ENCODE results near the gene MILR1.

MILR1 gene

GRCh38 chr17:64498308-64499203, 49.6 kb downstream of the MILR1 start:
- Mint-ChIP-seq H3K9me3 (no peaks in the 10 kb centered on the region), H3K27ac (peak overlapping the region; percentile 99), H3K27me3 (ENCODE audit: low read depth) (no peaks in the 10 kb centered on the region), H3K4me1 (ENCODE audit: low read depth) (peaks cover 74% of the 10 kb centered on the region), H3K4me3 (peak overlapping the region; percentile 50), H3K36me3 (ENCODE audit: low read depth) (peaks cover 69% of the 10 kb centered on the region)

DNA sequence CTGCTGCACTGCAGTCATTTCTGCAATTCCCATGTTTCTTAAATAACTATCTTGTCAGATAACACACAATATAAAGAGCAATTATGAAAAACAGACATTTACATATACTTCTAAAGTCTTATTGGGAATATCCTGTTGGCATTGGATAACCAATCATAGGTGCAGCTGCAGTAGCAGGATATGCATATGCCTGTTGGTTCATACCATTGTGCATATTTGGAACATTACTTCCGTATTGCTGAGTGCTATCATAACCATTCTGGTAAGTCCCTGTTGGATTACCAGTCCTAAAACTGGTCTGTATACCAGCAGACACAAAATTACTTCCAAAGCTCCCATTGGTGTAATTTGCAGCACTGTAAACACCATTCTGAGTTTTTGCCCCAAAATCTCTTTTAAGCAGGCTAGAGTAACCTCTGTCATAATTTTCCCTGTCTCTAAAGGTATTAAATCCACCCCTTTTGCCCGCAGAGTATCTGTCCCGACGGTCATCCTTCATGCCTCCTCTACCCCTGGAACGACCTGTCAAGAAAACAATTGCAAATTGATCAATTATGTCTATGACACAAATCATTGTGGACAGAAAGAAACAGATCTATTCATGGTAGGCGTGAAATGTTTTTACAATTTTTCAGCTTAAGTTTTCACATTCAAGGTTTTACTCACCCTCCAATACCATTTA, 51.0 kb downstream of the MILR1 start:
- Mint-ChIP-seq H3K4me1 (ENCODE audit: low read depth) (peaks cover 76% of the 10 kb centered on the region), H3K27me3 (ENCODE audit: low read depth) (no peaks in the 10 kb centered on the region), H3K4me3 (no peak overlapping the region), H3K27ac (no peak overlapping the region), H3K9me3 (no peaks in the 10 kb centered on the region), H3K36me3 (ENCODE audit: low read depth) (peaks cover 77% of the 10 kb centered on the region)

DNA sequence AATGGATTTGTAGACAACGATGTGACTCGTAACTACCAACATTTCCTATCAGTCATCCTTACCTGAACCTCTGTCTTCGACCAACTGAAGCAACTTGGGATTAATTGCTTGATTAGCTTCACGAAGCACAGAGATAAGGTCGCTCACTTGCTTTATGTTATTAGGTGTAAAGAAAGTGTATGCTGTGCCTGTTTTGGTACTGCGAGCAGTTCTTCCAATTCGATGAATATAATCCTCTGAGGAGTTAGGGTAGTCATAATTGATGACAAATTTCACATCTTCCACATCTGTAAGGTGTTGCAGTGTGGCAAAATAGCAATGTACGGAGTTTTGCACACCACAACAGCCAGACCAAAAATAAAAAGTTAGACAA, 51.6 kb downstream of the MILR1 start:
- H3K36me3 Mint-ChIP-seq (ENCODE audit: low read depth), result peaks cover 82% of the 10 kb centered on the region
- no peak overlapping the region for H3K4me3 Mint-ChIP-seq

DNA sequence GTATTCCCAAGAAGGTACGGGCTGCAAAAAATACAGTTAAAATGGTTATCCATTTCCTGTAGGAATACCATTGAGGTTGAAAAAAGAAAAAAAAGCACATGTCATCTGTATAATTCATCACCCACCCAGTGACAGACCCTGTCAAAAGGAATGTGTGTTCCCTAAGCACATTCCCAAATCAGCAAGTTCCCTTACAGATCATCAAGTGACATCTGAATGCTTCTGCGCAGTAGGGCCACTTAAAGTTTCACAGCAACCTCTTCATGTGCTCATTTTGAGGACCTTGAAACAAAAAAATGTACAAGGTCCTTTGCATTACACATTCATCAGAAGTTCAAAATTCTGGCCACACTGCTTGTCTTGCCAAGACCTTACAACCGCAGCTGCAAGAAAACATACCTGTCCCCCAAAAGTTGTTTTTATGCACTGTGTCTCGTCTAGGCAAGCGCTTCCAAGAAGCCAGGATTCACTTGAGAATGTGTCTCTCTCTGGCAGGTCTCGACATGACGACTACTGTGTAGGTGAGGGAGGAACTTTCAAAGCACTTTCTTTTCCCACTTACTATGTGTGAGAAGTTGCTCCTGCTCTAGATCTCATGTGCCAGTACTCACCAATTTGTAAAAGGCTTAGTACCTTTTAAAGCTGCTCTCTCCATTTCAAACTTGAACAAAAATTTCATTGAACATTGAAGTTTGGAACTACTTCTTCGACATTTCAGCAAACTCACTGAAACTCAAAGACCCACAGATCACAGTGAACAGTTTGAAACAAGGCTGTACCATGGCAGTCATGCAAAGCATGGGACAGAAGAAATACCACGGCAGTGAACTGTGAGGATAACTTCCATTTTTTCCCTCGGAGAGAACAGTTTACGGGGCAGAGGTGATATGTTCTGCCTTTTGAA, 52.2 kb downstream of the MILR1 start:
- H3K4me3 Mint-ChIP-seq, result no peak overlapping the region
- H3K27ac Mint-ChIP-seq, result peak overlapping the region; percentile 29
- H3K36me3 Mint-ChIP-seq (ENCODE audit: low read depth), result peaks cover 84% of the 10 kb centered on the region
- H3K4me1 Mint-ChIP-seq (ENCODE audit: low read depth), result peaks cover 72% of the 10 kb centered on the region
- H3K9me3 Mint-ChIP-seq, result no peaks in the 10 kb centered on the region
- H3K27me3 Mint-ChIP-seq (ENCODE audit: low read depth), result no peaks in the 10 kb centered on the region

More for the DNA sequence above, 51.6 kb downstream of the MILR1 start:
- Mint-ChIP-seq H3K27me3 (ENCODE audit: low read depth) (no peaks in the 10 kb centered on the region), H3K27ac (peak overlapping the region; percentile 29), H3K4me1 (ENCODE audit: low read depth) (peaks cover 77% of the 10 kb centered on the region), H3K9me3 (no peaks in the 10 kb centered on the region)

GRCh38 chr17:64502021-64502420, 53.1 kb downstream of the MILR1 start:
- Mint-ChIP-seq H3K36me3 (ENCODE audit: low read depth) (peaks cover 76% of the 10 kb centered on the region), H3K4me1 (ENCODE audit: low read depth) (peaks cover 65% of the 10 kb centered on the region), H3K9me3 (no peaks in the 10 kb centered on the region), H3K27me3 (ENCODE audit: low read depth) (no peaks in the 10 kb centered on the region), H3K27ac (peak overlapping the region; percentile 50), H3K4me3 (no peak overlapping the region)

DNA sequence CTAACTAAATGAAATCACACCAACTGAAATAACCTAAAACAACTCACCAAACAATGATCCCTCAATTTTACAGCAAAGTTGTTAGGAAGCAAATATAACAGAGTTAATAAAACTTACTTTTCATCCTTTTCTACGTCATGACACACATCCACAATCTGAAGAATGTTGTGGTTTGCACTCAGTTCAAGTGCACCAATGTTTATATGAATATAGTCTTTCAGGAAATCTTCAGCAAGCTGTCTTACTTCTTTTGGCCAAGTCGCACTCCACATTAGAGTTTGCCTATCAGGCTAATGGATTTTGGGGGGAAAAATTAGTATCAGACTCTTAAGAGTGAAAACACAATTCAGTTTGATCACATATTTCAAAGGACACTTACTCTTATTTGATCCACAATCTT, 53.9 kb downstream of the MILR1 start:
- H3K27ac Mint-ChIP-seq, result peak overlapping the region; percentile 43
- H3K4me3 Mint-ChIP-seq, result peak overlapping the region; percentile 42
- peaks cover 73% of the 10 kb centered on the region for H3K36me3 Mint-ChIP-seq (ENCODE audit: low read depth)
- peaks cover 63% of the 10 kb centered on the region for H3K4me1 Mint-ChIP-seq (ENCODE audit: low read depth)
- no peaks in the 10 kb centered on the region for H3K27me3 Mint-ChIP-seq (ENCODE audit: low read depth)
- H3K9me3 Mint-ChIP-seq, result no peaks in the 10 kb centered on the region

DNA sequence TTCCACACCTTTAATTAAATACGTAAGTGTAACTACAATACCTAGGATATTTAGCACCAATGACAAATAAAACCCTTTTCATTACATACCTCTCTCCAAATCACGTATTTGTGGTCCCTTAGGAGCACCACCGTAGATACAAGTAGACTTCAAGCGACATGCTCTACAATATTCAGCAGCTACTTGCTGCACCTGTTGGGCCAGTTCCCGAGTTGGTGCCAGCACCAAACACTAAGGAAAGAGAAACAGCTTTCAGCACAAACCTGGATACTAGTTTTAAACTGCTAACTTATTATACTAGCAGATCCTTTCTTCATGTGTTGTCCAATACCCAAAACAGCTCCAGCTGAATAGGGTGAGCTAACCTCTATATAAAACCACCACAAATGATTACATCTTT, 54.4 kb downstream of the MILR1 start:
- Mint-ChIP-seq H3K4me3 (peak overlapping the region; percentile 19), H3K27ac (peak overlapping the region; percentile 49), H3K4me1 (ENCODE audit: low read depth) (peaks cover 60% of the 10 kb centered on the region), H3K9me3 (no peaks in the 10 kb centered on the region), H3K27me3 (ENCODE audit: low read depth) (no peaks in the 10 kb centered on the region), H3K36me3 (ENCODE audit: low read depth) (peaks cover 69% of the 10 kb centered on the region)

- no peaks in the 10 kb centered on the region for H3K9me3 Mint-ChIP-seq
- peak overlapping the region; percentile 100 for H3K27ac Mint-ChIP-seq
- H3K4me3 Mint-ChIP-seq, result peak overlapping the region; percentile 99
- H3K36me3 Mint-ChIP-seq (ENCODE audit: low read depth), result peaks cover 65% of the 10 kb centered on the region
- peaks cover 60% of the 10 kb centered on the region for H3K4me1 Mint-ChIP-seq (ENCODE audit: low read depth)
- no peaks in the 10 kb centered on the region for H3K27me3 Mint-ChIP-seq (ENCODE audit: low read depth)
These were observed 55.2 kb downstream of the MILR1 start for GRCh38 chr17:64503821-64504768.

DNA sequence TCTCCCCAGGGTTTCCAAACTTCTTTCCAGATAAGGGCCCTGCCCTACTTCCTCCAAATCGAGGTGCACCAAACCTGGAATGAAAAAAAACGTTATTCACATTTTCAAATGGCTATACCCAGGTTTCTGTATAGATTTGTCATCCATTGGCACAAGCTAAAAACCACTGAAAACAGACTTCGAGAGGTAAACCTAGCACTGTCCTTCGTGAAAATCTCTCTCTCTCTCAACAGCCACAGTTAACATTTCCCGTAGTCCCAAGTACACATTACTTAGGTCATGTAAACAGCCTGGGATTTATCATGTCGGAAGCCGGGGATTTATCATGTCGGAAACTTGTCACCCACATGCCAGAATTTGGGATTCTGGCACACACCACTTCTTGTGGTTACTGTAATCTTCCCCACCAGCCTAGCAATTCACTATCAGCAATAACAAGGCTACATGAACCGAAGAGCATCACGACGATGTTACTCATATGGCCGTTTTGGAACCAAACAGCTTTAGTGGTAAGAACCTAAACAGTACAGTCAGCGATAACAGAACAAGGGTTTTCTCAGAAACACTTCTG, 55.9 kb downstream of the MILR1 start:
- Mint-ChIP-seq H3K27me3 (ENCODE audit: low read depth) (no peaks in the 10 kb centered on the region), H3K36me3 (ENCODE audit: low read depth) (peaks cover 61% of the 10 kb centered on the region), H3K4me3 (peak overlapping the region; percentile 99), H3K9me3 (no peaks in the 10 kb centered on the region), H3K4me1 (ENCODE audit: low read depth) (peaks cover 59% of the 10 kb centered on the region), H3K27ac (peak overlapping the region; percentile 100)

DNA sequence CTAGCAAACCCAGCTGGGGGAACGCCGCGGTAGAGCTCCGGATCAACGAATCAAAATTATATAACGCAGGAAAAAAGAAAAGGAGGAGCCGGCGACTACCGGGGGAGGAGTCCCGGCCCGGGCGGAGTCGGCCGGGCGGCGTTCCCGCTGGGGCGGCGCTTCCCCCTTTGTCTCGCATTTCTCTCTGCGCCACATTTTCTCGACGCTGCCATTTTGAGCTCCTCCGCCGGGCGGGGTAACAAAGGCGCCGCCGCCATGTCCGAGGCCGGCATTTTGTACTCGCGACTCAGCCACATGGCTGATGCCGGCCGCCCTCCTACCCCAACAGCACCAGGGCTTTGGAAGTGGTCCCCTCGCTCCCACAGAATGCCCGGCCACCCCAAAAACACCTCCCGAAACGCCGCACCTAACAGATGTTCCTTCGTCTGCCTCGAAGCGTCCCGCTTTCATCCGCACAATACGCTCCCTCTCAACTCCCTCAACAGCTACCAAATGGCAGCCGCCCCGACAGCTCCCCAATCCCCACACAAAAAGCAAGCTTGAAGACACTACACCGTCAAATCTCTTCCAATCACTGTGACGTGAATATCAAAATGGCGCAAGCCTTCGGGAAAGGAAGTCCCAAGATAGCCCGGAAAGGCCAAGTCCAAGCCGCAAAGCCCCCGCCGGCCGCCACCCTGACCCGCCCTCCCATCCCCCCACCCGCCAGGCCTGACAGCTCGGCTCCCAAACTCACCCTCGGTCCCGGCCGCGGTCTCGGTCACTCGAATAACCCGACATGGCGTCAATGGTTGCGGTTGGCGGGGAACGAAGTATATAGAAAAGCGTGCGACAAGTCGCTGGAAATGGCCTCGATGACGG, 56.7 kb downstream of the MILR1 start:
- peak overlapping the region; percentile 99 for H3K4me3 Mint-ChIP-seq
- H3K27me3 Mint-ChIP-seq (ENCODE audit: low read depth), result no peaks in the 10 kb centered on the region
- H3K4me1 Mint-ChIP-seq (ENCODE audit: low read depth), result peaks cover 53% of the 10 kb centered on the region
- no peaks in the 10 kb centered on the region for H3K9me3 Mint-ChIP-seq
- peak overlapping the region; percentile 100 for H3K27ac Mint-ChIP-seq
- peaks cover 55% of the 10 kb centered on the region for H3K36me3 Mint-ChIP-seq (ENCODE audit: low read depth)

DNA sequence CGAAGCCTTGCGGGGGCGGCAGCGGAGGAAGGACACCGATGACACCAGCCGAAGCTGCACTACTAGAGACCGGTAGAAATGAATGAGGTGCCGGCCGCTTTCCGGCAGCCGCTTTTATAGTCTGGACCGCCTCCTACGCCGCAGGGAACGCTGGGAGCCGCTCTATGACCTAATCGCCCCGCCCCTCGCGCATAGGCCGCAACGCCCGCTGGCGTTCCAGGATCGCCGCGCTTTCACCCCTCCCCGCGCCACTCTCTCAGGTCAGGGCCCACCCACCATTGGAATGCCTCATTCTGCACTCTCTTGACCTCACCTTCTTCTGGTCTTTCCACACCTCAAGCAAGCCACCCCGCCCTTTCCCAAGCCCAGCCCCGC, 57.3 kb downstream of the MILR1 start, which contains the start of gene DDX5:
DDX5 (minus strand) TSS at position 89 of the 375 bp plus-strand sequence. CDS start 170 bp downstream, outside the sequence.
- peak within 1 kb of the TSS; percentile 99 for H3K4me3 Mint-ChIP-seq
- H3K27me3 Mint-ChIP-seq (ENCODE audit: low read depth), result no peaks in the 10 kb centered on the region
- H3K36me3 Mint-ChIP-seq (ENCODE audit: low read depth), result peaks cover 54% of the 10 kb centered on the region
- no peaks in the 10 kb centered on the region for H3K9me3 Mint-ChIP-seq
- peak within 1 kb of the TSS; percentile 100 for H3K27ac Mint-ChIP-seq
- H3K4me1 Mint-ChIP-seq (ENCODE audit: low read depth), result peaks cover 48% of the 10 kb centered on the region

- Mint-ChIP-seq H3K4me1 (ENCODE audit: low read depth) (peaks cover 43% of the 10 kb centered on the region), H3K9me3 (no peaks in the 10 kb centered on the region), H3K27ac (peak within 1 kb of the TSS; percentile 100), H3K4me3 (peak within 1 kb of the TSS; percentile 99), H3K27me3 (ENCODE audit: low read depth) (no peaks in the 10 kb centered on the region), H3K36me3 (ENCODE audit: low read depth) (peaks cover 53% of the 10 kb centered on the region)
These were observed 57.9 kb downstream of the MILR1 start, which contains the start of gene CEP95 for GRCh38 chr17:64506576-64507412. Gene CEP95 (plus strand): TSS chr17:64506977. CDS start chr17:64507098, 121 bp downstream.

All from T-helper 1 cell treated with Interleukin-12 subunit alpha and Interleukin-12 subunit beta and Interleukin-4 antibody, amounts not matched to agents 30 μg/mL and 1 μg/mL, for 36 hours (primary cell).